ENCODE results near the gene KIF16B.
"Not testable (repeated sequence)": the region's sequence is repeated elsewhere in the genome, so short reads cannot be mapped to it uniquely, and the experiment has no call there.

Gene KIF16B

GRCh38 chr20:16553684-16554083 is 19.6 kb downstream of the KIF16B start:
- no peak for DNase-seq

- no peak for DNase-seq
These were observed 20.1 kb downstream of the KIF16B start for GRCh38 chr20:16553101-16553500.

- DNase-seq, result no peak
These were observed 21.2 kb downstream of the KIF16B start for GRCh38 chr20:16552015-16552414.

- DNase-seq, result no peak
These were observed 21.6 kb downstream of the KIF16B start for GRCh38 chr20:16551607-16552006.

GRCh38 chr20:16548068-16548672 is 25.1 kb downstream of the KIF16B start:
- no peak for DNase-seq

- no peak for DNase-seq
These were observed 28.3 kb downstream of the KIF16B start for GRCh38 chr20:16544949-16545348.

GRCh38 chr20:16542477-16542876 is 30.8 kb downstream of the KIF16B start:
- DNase-seq, result no peak

- DNase-seq, result no peak
These were observed 31.4 kb downstream of the KIF16B start for GRCh38 chr20:16541878-16542277.

GRCh38 chr20:16541226-16541625 is 32.0 kb downstream of the KIF16B start:
- no peak for DNase-seq

GRCh38 chr20:16539280-16540021 is 33.8 kb downstream of the KIF16B start:
- DNase-seq, result no peak

GRCh38 chr20:16538779-16539178 is 34.5 kb downstream of the KIF16B start:
- DNase-seq, result no peak

GRCh38 chr20:16537918-16538317 is 35.3 kb downstream of the KIF16B start:
- DNase-seq, result no peak

GRCh38 chr20:16537025-16537665 is 36.1 kb downstream of the KIF16B start:
- DNase-seq, result no peak

- no peak for DNase-seq
These were observed 38.0 kb downstream of the KIF16B start for GRCh38 chr20:16535277-16535676.

GRCh38 chr20:16533502-16533901 is 39.7 kb downstream of the KIF16B start:
- DNase-seq, result no peak

GRCh38 chr20:16531485-16531884 is 41.8 kb downstream of the KIF16B start:
- no peak for DNase-seq

- no peak for DNase-seq
These were observed 43.0 kb downstream of the KIF16B start for GRCh38 chr20:16530201-16530681.

GRCh38 chr20:16528078-16528477 is 45.2 kb downstream of the KIF16B start:
- DNase-seq, result peak; percentile 3

- no peak for DNase-seq
These were observed 45.8 kb downstream of the KIF16B start for GRCh38 chr20:16527438-16527837.

GRCh38 chr20:16526433-16527380 is 46.5 kb downstream of the KIF16B start:
- DNase-seq, result no peak

GRCh38 chr20:16522651-16523050 is 50.6 kb downstream of the KIF16B start:
- DNase-seq, result peak; percentile 4

GRCh38 chr20:16520154-16520553 is 53.1 kb downstream of the KIF16B start:
- no peak for DNase-seq

GRCh38 chr20:16519673-16520072 is 53.6 kb downstream of the KIF16B start:
- not testable (repeated sequence) for DNase-seq

Data from SIG-M5 (cell line).